NCI-H146 treated with DMSO at 0.1 percent for 48 hours (cell line): Measurements from ENCODE around the gene CASR.

Experiments used
- DNase-seq: peaks from one replicate; lab custom pipeline; 2025; ENCODE audit not compliant: unreplicated experiment; lab: John Stamatoyannopoulos, UW

The CASR gene

GRCh38 chr3:122305818-122306621 is 122.6 kb downstream of the CASR start:
- DNase-seq, result no peak

GRCh38 chr3:122306622-122306953 is 123.1 kb downstream of the CASR start:
- no peak for DNase-seq

- DNase-seq, result no peak
These were observed 123.7 kb downstream of the CASR start for GRCh38 chr3:122307094-122307687.

GRCh38 chr3:122307976-122308375 is 124.5 kb downstream of the CASR start:
- DNase-seq, result no peak

GRCh38 chr3:122310361-122310760 is 126.9 kb downstream of the CASR start:
- DNase-seq, result no peak

- DNase-seq, result no peak
These were observed 129.4 kb downstream of the CASR start for GRCh38 chr3:122312826-122313225.

GRCh38 chr3:122313281-122313680 is 129.8 kb downstream of the CASR start:
- DNase-seq, result no peak

- no peak for DNase-seq
These were observed 130.9 kb downstream of the CASR start for GRCh38 chr3:122314228-122314876.

- no peak for DNase-seq
These were observed 132.2 kb downstream of the CASR start for GRCh38 chr3:122315619-122316018.

- no peak for DNase-seq
These were observed 132.9 kb downstream of the CASR start for GRCh38 chr3:122316368-122316767.

- DNase-seq, result no peak
These were observed 135.2 kb downstream of the CASR start for GRCh38 chr3:122318620-122319019.

- DNase-seq, result no peak
These were observed 138.9 kb downstream of the CASR start for GRCh38 chr3:122322095-122323075.

- DNase-seq, result no peak
These were observed 141.4 kb downstream of the CASR start, which contains the start of gene CSTA for GRCh38 chr3:122324871-122325323. TSS of gene CSTA (plus strand) at chr3:122325248. CDS start at chr3:122325293, 45 bp downstream.

- no peak for DNase-seq
These were observed 142.3 kb downstream of the CASR start for GRCh38 chr3:122325769-122326168.

GRCh38 chr3:122331886-122332285 is 148.4 kb downstream of the CASR start:
- DNase-seq, result no peak

GRCh38 chr3:122332551-122332950 is 149.1 kb downstream of the CASR start:
- DNase-seq, result no peak
